PC-3 (cell line): Measurements from ENCODE around the gene RAB34.

Source experiments
- CTCF ChIP-seq: fragments of 300-600 bp; sonication (generic); conservative IDR thresholded peaks from 2 replicates; pipeline ENCODE4 v1.5.1; 2017; ENCODE audit warnings: antibody characterized with exemption, low read depth, mild to moderate bottlenecking, low read length
- EZH2 ChIP-seq: fragments of 300-600 bp; sonication (generic); IDR thresholded peaks from one replicate; pipeline ENCODE4 v1.6.1; 2017; ENCODE audit warnings: antibody characterized with exemption, mild to moderate bottlenecking, low read length; ENCODE audit not compliant: unreplicated experiment
- EZH2phosphoT487 ChIP-seq: fragments of 300-600 bp; sonication (generic); IDR thresholded peaks from 2 replicates; pipeline ENCODE4 v1.6.1; 2018; ENCODE audit warnings: mild to moderate bottlenecking, antibody characterized with exemption, low read length, borderline replicate concordance

- TF ChIP-seq CTCF: no peak
- no peak for TF ChIP-seq EZH2
- no peak for TF ChIP-seq EZH2phosphoT487
Measured at GRCh38 chr17:28700830-28701492, 16.7 kb downstream of the RAB34 start.
